HEK293 (cell line): ENCODE data around the gene MRNIP.

Experiments
- CTCF ChIA-PET: fragments of 350-600 bp; formaldehyde crosslinking; extraction: SDS; loops from one replicate; lab custom pipeline; 2021; ENCODE audit warnings: antibody characterized with exemption; lab: Yijun Ruan, JAX
- POLR2A ChIA-PET: fragments of 300-600 bp; formaldehyde crosslinking; extraction: SDS; loops from one replicate; lab custom pipeline; 2020; ENCODE audit warnings: antibody characterized with exemption, inconsistent platforms; lab: Yijun Ruan, JAX
- H3K27ac ChIP-seq: fragments of 200-500 bp; sonication (Bioruptor generic); 2 replicates; pipeline ENCODE4 v1.5.1; 2014; ENCODE audit warnings: low read depth, low read length, control low read depth, inconsistent platforms; ENCODE audit errors: extremely low read depth
- H3K36me3 ChIP-seq, 2 experiments: fragments of 200-500 bp in 1 of 2; sonication (Bioruptor generic) in 1 of 2; 1 replicate in 1 of 2; 2 replicates in 1 of 2; pipeline ENCODE4 v1.5.1; 2014 to 2017; ENCODE audit warnings: inconsistent platforms in 2 of 2, low read length in 2 of 2; ENCODE audit not compliant: control insufficient read depth in 2 of 2, insufficient read depth in 1 of 2
- H3K4me1 ChIP-seq: fragments of 200-500 bp; sonication (Bioruptor generic); 2 replicates; pipeline ENCODE4 v1.5.1; 2014; ENCODE audit warnings: mild to moderate bottlenecking, low read length, inconsistent platforms; ENCODE audit not compliant: control insufficient read depth, insufficient read depth
- H3K4me3 ChIP-seq: 2 replicates; pipeline ENCODE4 v1.5.1; 2011; ENCODE audit warnings: low read depth, mild to moderate bottlenecking, control low read depth, low read length, moderate library complexity
- H3K9me3 ChIP-seq: fragments of 200-500 bp; sonication (Bioruptor generic); 2 replicates; pipeline ENCODE4 v1.5.1; 2014; ENCODE audit warnings: low read depth, low read length, inconsistent platforms; ENCODE audit not compliant: control insufficient read depth, insufficient read depth
- FEZF1 ChIP-seq: fragments of 450-650 bp; formaldehyde crosslinking; IDR thresholded peaks from 2 replicates; pipeline ENCODE4 v1.5.1; 2016; ENCODE audit warnings: missing biosample characterization, missing genetic modification characterization
- KLF1 ChIP-seq: fragments of 450-650 bp; formaldehyde crosslinking; IDR thresholded peaks from 2 replicates; pipeline ENCODE4 v1.5.1; 2016; ENCODE audit warnings: missing biosample characterization, missing genetic modification characterization
- KLF10 ChIP-seq: fragments of 450-650 bp; IDR thresholded peaks from 2 replicates; pipeline ENCODE4 v1.5.1; 2018; ENCODE audit warnings: missing biosample characterization, mild to moderate bottlenecking, missing genetic modification characterization
- ZBTB44 ChIP-seq: fragments of 450-650 bp; IDR thresholded peaks from 2 replicates; pipeline ENCODE4 v1.5.1; 2018; ENCODE audit warnings: missing biosample characterization, mild to moderate bottlenecking, missing genetic modification characterization
- ZNF114 ChIP-seq: fragments of 450-650 bp; formaldehyde crosslinking; IDR thresholded peaks from 2 replicates; pipeline ENCODE4 v1.5.0; 2017; ENCODE audit warnings: missing biosample characterization, missing genetic modification characterization
- ZNF138 ChIP-seq: fragments of 450-650 bp; formaldehyde crosslinking; IDR thresholded peaks from 2 replicates; pipeline ENCODE4 v1.5.1; 2016; ENCODE audit warnings: missing biosample characterization, missing genetic modification characterization, borderline replicate concordance
- ZNF146 ChIP-seq: fragments of 450-650 bp; formaldehyde crosslinking; IDR thresholded peaks from 2 replicates; pipeline ENCODE4 v1.5.1; 2016; ENCODE audit warnings: missing biosample characterization, missing genetic modification characterization
- ZNF274 ChIP-seq, 2 experiments: fragments of 200-500 bp in 1 of 2; fragments of 450-650 bp in 1 of 2; sonication (Bioruptor generic) in 1 of 2; formaldehyde crosslinking in 1 of 2; IDR thresholded peaks; 2 replicates each; pipeline versions ENCODE4 v1.5.1 to v1.6.1; 2014 to 2016; ENCODE audit warnings: borderline replicate concordance in 1 of 2, inconsistent platforms in 1 of 2, low read length in 1 of 2, missing biosample characterization in 1 of 2, missing genetic modification characterization in 1 of 2
- ZNF37A ChIP-seq: fragments of 450-650 bp; IDR thresholded peaks from 2 replicates; pipeline ENCODE4 v1.5.1; 2018; ENCODE audit warnings: missing biosample characterization, missing genetic modification characterization
- ZNF416 ChIP-seq: fragments of 450-650 bp; formaldehyde crosslinking; IDR thresholded peaks from 2 replicates; pipeline ENCODE4 v1.5.1; 2016; ENCODE audit warnings: missing biosample characterization, missing genetic modification characterization
- ZNF549 ChIP-seq: fragments of 450-650 bp; IDR thresholded peaks from 2 replicates; pipeline ENCODE4 v1.5.1; 2018; ENCODE audit warnings: missing biosample characterization, missing genetic modification characterization, mild to moderate bottlenecking, inconsistent platforms, moderate library complexity
- ZNF600 ChIP-seq: fragments of 450-650 bp; formaldehyde crosslinking; IDR thresholded peaks from 2 replicates; pipeline ENCODE4 v1.5.1; 2016; ENCODE audit warnings: missing biosample characterization, missing genetic modification characterization
- ZNF677 ChIP-seq: fragments of 450-650 bp; IDR thresholded peaks from 2 replicates; pipeline ENCODE4 v1.5.0; 2018; ENCODE audit warnings: missing biosample characterization, mild to moderate bottlenecking, missing genetic modification characterization, moderate library complexity
- ZNF707 ChIP-seq: fragments of 450-650 bp; formaldehyde crosslinking; IDR thresholded peaks from 2 replicates; pipeline ENCODE4 v1.5.1; 2016; ENCODE audit warnings: missing biosample characterization, missing genetic modification characterization
- ZNF792 ChIP-seq: fragments of 450-650 bp; formaldehyde crosslinking; IDR thresholded peaks from 2 replicates; pipeline ENCODE4 v1.5.1; 2016; ENCODE audit warnings: missing biosample characterization, missing genetic modification characterization
- ZNF843 ChIP-seq: fragments of 450-650 bp; formaldehyde crosslinking; IDR thresholded peaks from 2 replicates; pipeline ENCODE4 v1.5.1; 2016; ENCODE audit warnings: missing biosample characterization, missing genetic modification characterization
- ZSCAN23 ChIP-seq: fragments of 450-650 bp; formaldehyde crosslinking; IDR thresholded peaks from 2 replicates; pipeline ENCODE4 v1.5.1; 2016; ENCODE audit warnings: missing biosample characterization, missing genetic modification characterization

Gene MRNIP

GRCh38 chr5:179814090-179814489 lies 44.5 kb downstream of the MRNIP start (continued):
- TF ChIP-seq ZNF416 (tag by site-specific recombination) (no peak), KLF1 (tag by site-specific recombination) (no peak), ZNF138 (tag by site-specific recombination) (no peak)

GRCh38 chr5:179812997-179813607 lies 45.5 kb downstream of the MRNIP start:
- Histone ChIP-seq H3K27ac (no peak overlapping the region), H3K4me1 (no peaks in the 10 kb centered on the region), H3K4me3 (no peak overlapping the region), H3K36me3 (peaks cover 5 to 47% of the 10 kb centered on the region in 2 experiments; a peak in 2 of 3 replicates), H3K9me3 (no peaks in the 10 kb centered on the region)
- ChIA-PET CTCF (interaction anchor here (0.8 kb wide), 1 partner anchor 50 kb away, joined by 5 read pairs; no protein-coding TSS in a partner anchor), POLR2A (no interaction called here)
- TF ChIP-seq ZNF274 (IDR thresholded peaks at IDR 0.05; ENCODE audit: low read length), result no peak
- no peak for TF ChIP-seq ZNF274 (tag by site-specific recombination; IDR thresholded peaks at IDR 0.05; ENCODE audit: borderline replicate concordance)
- no peak for TF ChIP-seq ZNF600 (tag by site-specific recombination)
- no peak for TF ChIP-seq ZNF707 (tag by site-specific recombination)
- TF ChIP-seq ZNF549 (tag by site-specific recombination), result no peak
- TF ChIP-seq ZNF37A (tag by site-specific recombination), result no peak
- no peak for TF ChIP-seq KLF10

- CTCF ChIA-PET, result no interaction called here
- no peak overlapping the region for H3K4me3 ChIP-seq
- H3K9me3 ChIP-seq, result no peaks in the 10 kb centered on the region
- H3K4me1 ChIP-seq, result no peaks in the 10 kb centered on the region
- peaks cover 5 to 47% of the 10 kb centered on the region in 2 experiments; a peak in 2 of 3 replicates for H3K36me3 ChIP-seq
- no peak for TF ChIP-seq ZSCAN23
- TF ChIP-seq ZNF146 (tag by site-specific recombination), result no peak
- TF ChIP-seq FEZF1 (tag by site-specific recombination), result no peak
- TF ChIP-seq ZNF114 (tag by site-specific recombination), result no peak
- POLR2A ChIA-PET, result no interaction called here
- H3K27ac ChIP-seq, result no peak overlapping the region
Measured at GRCh38 chr5:179812135-179812825, 46.3 kb downstream of the MRNIP start.

- Histone ChIP-seq H3K4me3 (peak within 1 kb of the TSS; percentile 76), H3K4me1 (peaks cover 22% of the 10 kb centered on the region), H3K9me3 (no peaks in the 10 kb centered on the region), H3K36me3 (peaks cover 0 to 18% of the 10 kb centered on the region in 2 experiments; a peak in 2 of 3 replicates), H3K27ac (peak within 1 kb of the TSS; percentile 89)
- POLR2A ChIA-PET, result interaction anchor here (0.5 to 2.1 kb wide), 6 partner anchors 9 to 183 kb away, joined by 3 to 9 read pairs (median 3); partner anchors contain the start of genes HNRNPH1 and SQSTM1
- CTCF ChIA-PET, result interaction anchor here (0.8 kb wide), 1 partner anchor 13 kb away, joined by 3 read pairs; no protein-coding TSS in a partner anchor
- peak; percentile 57; the same call in 1 of the 2 replicates for TF ChIP-seq ZNF677
- TF ChIP-seq ZNF843 (tag by site-specific recombination), result no peak
- peak; percentile 42 for TF ChIP-seq ZBTB44
- no peak for TF ChIP-seq ZNF792
Measured at GRCh38 chr5:179806250-179807048, 52.2 kb downstream of the MRNIP start, which contains the start of gene MGAT4B. Gene MGAT4B (minus strand): TSS chr5:179806866. CDS start chr5:179806583, 283 bp downstream.
